Measurements from ENCODE around the gene LMO7.

LMO7 gene

DNA sequence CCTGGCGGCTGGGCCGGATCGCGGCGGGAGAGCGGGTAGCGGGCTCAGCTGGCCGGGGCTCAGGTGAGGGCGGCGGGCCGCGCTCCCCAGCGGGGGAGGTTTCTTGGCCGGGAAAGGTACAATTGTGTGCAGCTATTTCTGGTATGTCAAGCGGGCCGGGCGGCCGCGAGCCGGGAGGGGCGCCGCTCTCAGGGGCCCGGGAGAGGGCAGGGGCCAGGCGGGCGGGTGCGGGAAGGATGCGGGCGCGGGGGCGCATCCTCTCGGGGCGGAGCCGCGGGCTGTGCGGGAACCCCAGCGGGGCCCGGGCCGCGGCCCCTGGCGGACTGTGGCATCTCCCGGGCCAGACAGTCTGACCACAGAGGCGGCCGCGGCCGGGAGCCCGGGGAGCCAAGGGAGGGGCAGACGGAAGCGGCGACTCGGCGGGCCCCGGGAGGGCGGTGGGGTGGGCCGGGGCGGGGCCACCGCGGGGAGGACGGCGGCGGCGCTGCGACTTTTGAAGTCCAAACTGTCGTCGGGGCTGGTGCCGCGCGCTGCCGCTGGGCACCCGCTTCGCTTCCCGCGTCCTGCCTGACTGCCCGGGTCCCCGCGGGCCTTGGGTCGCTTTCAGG, at the start of gene LMO7:
LMO7 (plus strand) TSS at position 503 of the 608 bp plus-strand sequence. CDS start 328 bp downstream, outside the sequence.
- TF ChIP-seq, protein P1, sequence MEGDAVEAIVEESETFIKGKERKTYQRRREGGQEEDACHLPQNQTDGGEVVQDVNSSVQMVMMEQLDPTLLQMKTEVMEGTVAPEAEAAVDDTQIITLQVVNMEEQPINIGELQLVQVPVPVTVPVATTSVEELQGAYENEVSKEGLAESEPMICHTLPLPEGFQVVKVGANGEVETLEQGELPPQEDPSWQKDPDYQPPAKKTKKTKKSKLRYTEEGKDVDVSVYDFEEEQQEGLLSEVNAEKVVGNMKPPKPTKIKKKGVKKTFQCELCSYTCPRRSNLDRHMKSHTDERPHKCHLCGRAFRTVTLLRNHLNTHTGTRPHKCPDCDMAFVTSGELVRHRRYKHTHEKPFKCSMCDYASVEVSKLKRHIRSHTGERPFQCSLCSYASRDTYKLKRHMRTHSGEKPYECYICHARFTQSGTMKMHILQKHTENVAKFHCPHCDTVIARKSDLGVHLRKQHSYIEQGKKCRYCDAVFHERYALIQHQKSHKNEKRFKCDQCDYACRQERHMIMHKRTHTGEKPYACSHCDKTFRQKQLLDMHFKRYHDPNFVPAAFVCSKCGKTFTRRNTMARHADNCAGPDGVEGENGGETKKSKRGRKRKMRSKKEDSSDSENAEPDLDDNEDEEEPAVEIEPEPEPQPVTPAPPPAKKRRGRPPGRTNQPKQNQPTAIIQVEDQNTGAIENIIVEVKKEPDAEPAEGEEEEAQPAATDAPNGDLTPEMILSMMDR (IDR thresholded peaks at IDR 0.05; ENCODE audit: low read length, missing control alignments) = no peak
- peak; percentile 49 for DNase-seq (ENCODE audit: low read depth)
- peak within 1 kb of the TSS; percentile 85 for H3K4me3 ChIP-seq (replicated peaks; ENCODE audit: low read depth, low read length)

GRCh38 chr13:75587679-75588078, 48.5 kb upstream of the LMO7 start:
- TF ChIP-seq, protein P1 (IDR thresholded peaks at IDR 0.05; ENCODE audit: low read length, missing control alignments) = no peak
- DNase-seq (ENCODE audit: low read depth) = peak; percentile 9
- no peak overlapping the region for H3K4me3 ChIP-seq (replicated peaks; ENCODE audit: low read depth, low read length)

DNA sequence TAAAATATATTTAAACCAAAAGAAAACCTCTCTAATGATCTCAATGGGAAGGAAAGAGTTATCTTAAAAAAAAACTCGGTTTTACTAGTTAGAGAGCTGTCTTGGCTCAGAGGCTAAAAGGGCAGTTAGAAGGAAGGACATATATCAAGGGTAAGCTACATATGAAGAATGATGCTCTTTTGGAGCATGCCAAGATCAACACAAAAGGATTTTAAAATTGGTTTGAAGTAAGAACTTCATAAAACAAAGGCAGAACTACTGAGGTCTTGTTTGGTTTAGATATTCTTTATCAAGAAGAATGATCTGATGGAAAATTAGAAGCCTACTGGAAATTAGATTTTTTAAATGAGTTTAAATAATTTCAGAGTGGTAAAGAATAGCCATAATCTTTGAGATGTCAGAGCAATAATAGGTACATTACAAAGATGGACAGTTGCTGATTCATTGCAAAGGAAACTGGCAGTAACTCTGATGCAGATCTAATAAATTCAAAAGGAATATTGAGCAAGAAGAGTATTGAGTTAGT, 39.4 kb upstream of the LMO7 start:
- TF ChIP-seq, protein P1 (IDR thresholded peaks at IDR 0.05; ENCODE audit: low read length, missing control alignments) = no peak
- H3K4me3 ChIP-seq (replicated peaks; ENCODE audit: low read depth, low read length) = no peak overlapping the region
- no peak for DNase-seq (ENCODE audit: low read depth)

DNA sequence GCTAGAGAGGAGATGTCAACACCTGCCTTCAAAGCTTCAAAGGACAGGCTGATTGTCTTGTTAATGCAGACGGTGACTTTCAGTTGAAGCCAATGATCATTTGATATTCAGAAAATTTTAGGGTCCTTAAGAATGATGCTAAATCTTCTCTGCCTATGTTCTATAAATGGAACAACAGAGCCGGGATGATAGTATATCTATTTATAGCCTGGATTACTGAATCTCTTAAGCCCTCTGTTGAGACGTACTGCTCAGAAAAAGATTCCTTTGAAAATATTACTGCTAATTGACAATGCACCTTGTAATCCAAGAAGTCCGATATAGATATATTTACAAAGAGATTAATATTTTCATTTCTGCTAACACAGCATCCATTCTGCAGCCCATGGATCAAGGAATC, 35.8 kb upstream of the LMO7 start:
- no peak for DNase-seq (ENCODE audit: low read depth)
- TF ChIP-seq, protein P1 (IDR thresholded peaks at IDR 0.05; ENCODE audit: low read length, missing control alignments) = no peak
- no peak overlapping the region for H3K4me3 ChIP-seq (replicated peaks; ENCODE audit: low read depth, low read length)

DNA sequence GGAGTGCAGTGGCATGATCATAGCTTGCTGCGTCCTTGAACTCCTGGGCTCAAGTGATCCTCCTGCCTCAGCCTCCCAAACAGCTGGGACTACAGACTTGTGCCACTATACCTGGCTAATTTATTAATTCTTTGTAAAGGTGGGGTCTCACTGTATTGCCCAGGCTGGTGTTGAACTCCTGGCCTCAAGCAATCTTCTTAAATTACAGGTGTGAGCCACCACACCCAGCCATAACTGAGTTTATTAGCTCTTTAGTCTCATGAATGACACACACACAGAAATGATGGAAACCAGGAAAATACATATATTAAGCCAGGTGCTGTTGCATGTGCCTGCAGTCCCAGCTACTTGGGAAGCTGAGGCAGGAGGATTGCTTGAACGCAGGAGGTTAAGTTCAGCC, 33.1 kb upstream of the LMO7 start:
- TF ChIP-seq, protein P1 (IDR thresholded peaks at IDR 0.05; ENCODE audit: low read length, missing control alignments) = no peak
- no peak for DNase-seq (ENCODE audit: low read depth)

GRCh38 chr13:75607447-75607846, 28.7 kb upstream of the LMO7 start:
- DNase-seq (ENCODE audit: low read depth) = no peak

More for the DNA sequence above, 33.1 kb upstream of the LMO7 start:
- H3K4me3 ChIP-seq (replicated peaks; ENCODE audit: low read depth, low read length) = no peak overlapping the region

More at GRCh38 chr13:75607447-75607846, 28.7 kb upstream of the LMO7 start:
- no peak overlapping the region for H3K4me3 ChIP-seq (replicated peaks; ENCODE audit: low read depth, low read length)
- TF ChIP-seq, protein P1 (IDR thresholded peaks at IDR 0.05; ENCODE audit: low read length, missing control alignments) = no peak
